NB4 (cell line): ENCODE results near the gene USP31.

Source experiments
- POLR2A ChIP-seq: IDR thresholded peaks from 2 replicates; pipeline ENCODE4 v1.6.1; 2011; ENCODE audit warnings: mild to moderate bottlenecking; ENCODE audit not compliant: insufficient read length; ENCODE audit errors: extremely low read depth
- TF ChIP-seq, protein P1 (sequence below): IDR thresholded peaks from one replicate; pipeline ENCODE4 v1.5.1; 2012; ENCODE audit warnings: low read depth, low read length

DNA sequence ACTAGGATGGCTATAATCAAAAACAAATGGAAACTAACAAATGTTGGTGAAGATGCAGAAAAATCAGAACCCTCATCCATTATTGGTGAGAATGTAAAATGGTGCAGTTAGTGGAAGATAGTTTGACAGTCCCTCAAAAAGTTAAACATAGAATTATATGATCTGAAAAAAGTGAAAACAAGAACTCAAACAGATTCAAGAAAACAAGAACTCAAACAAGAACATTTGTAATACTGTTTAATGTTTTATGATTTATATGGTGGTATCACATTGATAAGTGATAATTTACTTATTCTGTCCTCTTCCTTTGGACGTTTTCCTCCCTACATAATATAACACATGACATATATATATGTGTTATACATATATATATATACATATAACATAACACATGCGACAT is 12.0 kb downstream of the USP31 start:
- TF ChIP-seq, protein P1, sequence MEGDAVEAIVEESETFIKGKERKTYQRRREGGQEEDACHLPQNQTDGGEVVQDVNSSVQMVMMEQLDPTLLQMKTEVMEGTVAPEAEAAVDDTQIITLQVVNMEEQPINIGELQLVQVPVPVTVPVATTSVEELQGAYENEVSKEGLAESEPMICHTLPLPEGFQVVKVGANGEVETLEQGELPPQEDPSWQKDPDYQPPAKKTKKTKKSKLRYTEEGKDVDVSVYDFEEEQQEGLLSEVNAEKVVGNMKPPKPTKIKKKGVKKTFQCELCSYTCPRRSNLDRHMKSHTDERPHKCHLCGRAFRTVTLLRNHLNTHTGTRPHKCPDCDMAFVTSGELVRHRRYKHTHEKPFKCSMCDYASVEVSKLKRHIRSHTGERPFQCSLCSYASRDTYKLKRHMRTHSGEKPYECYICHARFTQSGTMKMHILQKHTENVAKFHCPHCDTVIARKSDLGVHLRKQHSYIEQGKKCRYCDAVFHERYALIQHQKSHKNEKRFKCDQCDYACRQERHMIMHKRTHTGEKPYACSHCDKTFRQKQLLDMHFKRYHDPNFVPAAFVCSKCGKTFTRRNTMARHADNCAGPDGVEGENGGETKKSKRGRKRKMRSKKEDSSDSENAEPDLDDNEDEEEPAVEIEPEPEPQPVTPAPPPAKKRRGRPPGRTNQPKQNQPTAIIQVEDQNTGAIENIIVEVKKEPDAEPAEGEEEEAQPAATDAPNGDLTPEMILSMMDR: no peak
- no peak for TF ChIP-seq POLR2A
